NCI-H1694 (cell line): ENCODE results near the gene MYO7B.

ENCODE experiments used
- DNase-seq: peaks from one replicate; lab custom pipeline; 2025; lab: John Stamatoyannopoulos, UW

Gene MYO7B

DNA sequence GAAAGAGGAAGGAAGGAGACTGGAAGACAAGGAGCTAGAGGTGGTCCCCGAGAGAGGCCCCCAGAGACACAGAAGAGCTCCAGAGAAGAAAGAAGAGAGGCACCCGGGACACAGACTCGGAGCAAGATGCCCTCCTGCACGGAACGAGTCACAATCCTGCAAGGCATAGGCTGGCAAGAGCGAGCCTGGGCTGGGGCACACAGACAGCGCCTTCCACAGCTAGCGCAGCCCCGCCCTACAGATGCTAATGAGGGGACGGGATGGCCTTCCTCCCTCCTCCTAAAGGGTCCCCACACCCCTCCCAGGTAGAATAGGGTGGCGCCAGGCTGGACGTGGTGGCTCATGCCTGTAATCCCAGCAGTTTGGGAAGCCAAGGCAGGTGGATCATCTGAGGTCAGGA, 90.7 kb downstream of the MYO7B start:
- DNase-seq: no peak

GRCh38 chr2:127626917-127627739, 91.6 kb downstream of the MYO7B start:
- no peak for DNase-seq

DNA sequence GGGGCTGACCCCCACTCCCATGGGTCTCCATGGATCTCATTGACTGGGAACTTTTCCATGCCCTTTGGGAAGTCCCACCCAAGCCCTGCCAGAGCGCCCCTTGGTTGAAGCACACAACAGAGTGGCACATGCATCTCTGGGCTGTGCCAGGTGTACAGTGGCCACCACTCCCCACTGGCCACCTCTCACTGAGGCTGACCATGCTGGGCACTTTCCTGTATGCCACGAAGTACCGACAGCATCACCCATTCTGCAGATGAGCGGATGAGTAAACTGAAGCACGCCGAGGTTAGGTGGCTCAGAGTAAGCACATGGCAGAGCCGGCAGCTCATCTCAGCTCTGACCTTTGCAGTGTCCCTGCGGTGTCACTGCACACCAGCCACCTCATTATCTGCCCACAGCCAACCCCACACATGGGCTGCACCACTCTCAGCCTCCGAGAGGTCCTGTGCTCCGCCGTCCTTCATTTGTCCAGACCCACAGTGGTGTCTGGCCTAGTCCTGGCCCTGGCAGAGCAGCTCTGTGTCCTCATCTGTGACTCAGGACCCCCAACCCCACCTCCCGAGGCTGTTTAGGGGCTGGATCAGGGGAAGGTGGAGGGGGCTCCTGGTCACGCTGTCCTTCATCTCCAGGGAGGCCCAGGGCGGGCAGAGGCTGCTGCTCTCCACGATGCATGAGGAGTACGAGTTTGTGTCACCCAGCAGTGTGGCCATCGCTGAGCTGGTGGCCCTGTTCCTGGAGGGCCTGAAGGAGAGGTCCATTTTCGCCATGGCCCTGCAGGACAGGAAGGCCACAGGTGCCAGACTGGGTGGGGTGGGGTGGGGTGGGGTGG, 92.5 kb downstream of the MYO7B start:
- no peak for DNase-seq

DNA sequence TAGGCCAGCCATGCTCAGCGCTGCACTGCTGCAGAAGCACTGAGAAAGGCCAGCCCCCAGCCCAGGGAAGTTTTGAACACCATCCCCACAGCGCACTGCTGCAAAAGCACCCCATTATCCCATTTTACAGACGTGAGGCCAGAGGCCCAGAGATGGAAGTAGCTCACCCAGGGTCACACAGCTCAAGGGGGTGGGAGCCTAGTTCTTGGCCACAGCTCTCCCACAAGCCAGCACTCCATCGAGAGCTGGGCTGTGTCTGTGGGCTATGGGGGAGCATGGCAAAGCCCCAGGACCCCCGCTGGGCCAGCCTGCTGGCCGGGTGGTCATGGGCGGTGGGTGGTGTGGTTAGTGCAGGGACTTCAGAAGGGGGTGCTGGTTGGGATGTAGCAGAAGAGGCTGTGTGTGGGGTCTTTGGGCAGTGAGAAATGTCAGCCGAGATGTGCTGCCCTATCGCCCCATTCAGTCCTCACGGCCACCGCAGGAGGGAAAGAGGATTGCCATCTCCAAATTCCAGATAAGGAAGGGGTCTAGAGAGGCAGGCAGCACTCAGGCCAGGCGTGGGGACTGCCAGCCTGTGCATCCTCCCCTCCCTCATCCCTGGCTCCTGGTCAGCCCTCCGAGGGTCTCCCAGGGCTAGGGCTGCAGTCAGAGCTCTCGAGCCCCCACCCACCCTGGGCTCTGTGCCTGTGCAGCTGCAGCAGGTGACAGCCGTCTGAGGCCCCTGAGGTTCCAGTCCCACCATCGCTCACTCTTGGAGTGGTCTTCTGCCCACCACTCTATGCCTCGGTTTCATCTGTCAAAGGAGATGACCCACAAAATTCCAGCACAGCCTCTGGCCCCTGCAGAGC, 93.5 kb downstream of the MYO7B start:
- DNase-seq: no peak

- no peak for DNase-seq
These were observed 94.2 kb downstream of the MYO7B start for GRCh38 chr2:127629637-127630036.

DNA sequence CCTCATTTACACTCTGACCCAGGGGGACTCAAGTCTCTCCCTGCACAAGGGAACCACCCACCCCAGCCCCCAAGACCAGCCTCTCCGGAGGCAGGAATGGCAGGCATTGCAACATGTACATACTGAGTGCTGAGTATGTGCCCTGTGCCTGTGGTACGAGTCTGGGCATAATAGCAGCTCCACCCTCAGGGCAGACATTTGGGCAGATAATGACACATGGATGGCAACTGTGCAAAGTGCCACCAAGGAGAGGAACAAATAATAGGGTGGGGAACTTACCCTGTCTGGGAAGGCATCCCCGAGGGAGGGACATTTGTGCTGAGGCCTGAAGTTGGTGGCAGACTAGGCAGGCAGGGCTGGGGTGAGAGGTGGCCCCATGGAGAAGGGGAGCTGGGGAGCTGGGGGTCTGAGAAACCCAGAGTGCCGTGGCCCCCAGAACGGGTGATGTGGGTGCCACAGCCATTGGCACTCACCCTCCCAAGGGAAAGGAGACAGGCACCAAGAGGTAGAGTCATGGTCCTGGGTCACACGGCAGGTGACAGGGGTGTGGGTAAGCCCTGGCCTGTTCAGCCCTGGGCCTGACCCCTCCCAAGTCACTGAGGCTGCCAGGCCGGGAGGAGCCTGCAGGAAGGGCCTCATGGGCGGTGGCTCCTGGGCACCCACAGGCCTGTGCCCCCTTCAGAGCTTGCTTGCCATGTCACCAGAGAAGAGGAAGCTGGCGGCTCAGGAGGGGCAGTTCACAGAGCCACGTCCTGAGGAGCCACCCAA, 94.8 kb downstream of the MYO7B start:
- DNase-seq: no peak

DNA sequence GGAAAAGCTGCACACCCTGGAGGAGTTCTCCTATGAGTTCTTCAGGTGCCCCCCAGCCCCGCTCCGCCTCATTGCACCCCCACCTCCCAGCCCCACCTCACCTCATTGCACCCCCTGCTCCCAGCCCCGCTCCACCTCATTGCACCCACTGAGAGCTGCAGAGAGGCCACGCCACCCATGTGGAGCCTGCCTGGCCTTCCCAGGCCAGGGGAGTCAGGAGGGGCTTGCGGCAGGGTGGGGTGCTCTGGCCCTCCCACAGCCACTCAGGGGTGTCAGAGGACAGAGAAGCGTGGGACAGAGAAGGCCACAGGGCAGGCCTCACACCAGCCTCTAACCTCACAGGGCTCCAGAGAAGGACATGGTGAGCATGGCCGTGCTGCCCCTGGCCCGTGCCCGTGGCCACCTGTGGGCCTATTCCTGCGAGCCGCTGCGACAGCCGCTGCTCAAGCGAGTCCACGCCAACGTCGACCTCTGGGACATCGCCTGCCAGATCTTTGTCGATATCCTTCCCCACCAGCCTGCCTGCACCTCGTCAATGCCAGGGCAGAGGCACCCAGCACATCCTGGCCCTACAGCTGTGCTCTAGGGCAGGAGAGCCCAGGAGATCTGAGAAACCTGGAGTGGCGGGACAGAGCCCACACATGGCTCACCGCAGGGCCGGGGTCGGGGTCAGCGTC, 95.5 kb downstream of the MYO7B start:
- no peak for DNase-seq

GRCh38 chr2:127631541-127631996, 96.1 kb downstream of the MYO7B start:
- DNase-seq: no peak

- DNase-seq: no peak
These were observed 96.6 kb downstream of the MYO7B start for GRCh38 chr2:127631997-127632581.

DNA sequence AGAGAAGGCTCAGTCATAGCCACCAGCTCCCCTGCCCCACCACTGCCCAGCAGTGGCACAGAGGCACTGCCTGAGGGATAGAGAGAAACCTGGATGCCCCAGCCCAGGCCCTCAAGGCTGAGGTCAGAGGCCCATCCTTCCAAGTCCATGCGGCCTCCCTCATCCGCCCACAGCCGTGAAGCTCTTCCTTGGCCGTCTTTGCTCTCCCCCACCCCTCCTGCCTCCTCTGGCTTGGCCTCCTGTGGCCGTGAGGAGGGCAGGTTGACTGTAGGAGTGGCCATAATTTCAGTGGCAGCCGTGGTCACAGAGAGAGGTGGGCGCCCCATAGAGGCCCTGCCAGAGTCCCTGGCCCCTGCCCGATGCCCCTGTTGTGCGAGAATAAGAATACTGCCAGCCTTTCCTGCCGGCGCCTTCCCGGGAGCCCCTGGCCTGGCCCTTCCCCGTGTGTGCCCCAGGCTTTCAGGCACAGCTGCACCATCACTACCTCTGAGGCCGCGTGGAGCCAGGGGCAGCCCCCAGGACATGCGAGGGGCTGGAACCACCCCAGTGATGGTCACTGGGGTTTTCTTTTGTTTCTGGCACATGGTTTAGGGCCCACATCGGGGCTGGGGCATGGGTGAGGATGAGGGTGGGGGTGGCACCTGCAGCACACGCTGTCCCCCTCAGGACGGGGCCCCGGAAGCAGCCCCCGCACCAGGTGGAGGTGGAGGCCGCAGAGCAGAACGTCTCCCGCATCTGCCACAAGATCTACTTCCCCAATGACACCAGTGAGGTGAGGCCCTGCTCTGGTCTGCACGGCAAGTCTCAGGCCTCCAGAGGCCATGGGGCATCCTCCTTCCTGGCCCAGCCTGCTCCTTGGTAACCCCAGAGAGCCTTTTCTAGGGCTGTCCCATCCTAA, 97.4 kb downstream of the MYO7B start:
- no peak for DNase-seq

- DNase-seq: no peak
These were observed 98.1 kb downstream of the MYO7B start for GRCh38 chr2:127633556-127634065.

DNA sequence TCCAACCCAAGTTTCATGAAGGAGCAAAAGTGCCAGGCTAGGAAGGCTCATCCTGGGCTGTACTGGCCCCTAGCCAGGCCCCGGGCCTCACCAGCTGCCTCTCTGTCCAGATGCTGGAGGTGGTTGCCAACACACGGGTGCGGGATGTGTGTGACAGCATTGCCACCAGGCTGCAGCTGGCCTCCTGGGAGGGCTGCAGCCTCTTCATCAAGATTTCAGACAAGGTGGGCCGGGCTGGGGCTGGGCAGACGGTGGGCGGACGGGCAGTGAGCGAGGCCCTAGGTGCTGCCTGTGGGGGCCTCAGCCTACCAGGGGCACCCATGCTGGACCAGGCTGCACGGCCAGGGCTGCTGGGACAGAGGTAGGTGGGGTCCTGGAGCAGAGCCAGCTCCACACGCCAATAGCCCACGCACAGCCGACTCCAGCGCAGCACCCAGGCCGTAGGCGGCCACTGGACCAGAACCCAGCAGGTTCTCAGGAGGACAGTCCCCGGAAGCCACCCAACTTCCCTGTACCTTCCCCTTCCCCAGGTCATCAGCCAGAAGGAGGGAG, 98.7 kb downstream of the MYO7B start:
- DNase-seq: peak; percentile 69

DNA sequence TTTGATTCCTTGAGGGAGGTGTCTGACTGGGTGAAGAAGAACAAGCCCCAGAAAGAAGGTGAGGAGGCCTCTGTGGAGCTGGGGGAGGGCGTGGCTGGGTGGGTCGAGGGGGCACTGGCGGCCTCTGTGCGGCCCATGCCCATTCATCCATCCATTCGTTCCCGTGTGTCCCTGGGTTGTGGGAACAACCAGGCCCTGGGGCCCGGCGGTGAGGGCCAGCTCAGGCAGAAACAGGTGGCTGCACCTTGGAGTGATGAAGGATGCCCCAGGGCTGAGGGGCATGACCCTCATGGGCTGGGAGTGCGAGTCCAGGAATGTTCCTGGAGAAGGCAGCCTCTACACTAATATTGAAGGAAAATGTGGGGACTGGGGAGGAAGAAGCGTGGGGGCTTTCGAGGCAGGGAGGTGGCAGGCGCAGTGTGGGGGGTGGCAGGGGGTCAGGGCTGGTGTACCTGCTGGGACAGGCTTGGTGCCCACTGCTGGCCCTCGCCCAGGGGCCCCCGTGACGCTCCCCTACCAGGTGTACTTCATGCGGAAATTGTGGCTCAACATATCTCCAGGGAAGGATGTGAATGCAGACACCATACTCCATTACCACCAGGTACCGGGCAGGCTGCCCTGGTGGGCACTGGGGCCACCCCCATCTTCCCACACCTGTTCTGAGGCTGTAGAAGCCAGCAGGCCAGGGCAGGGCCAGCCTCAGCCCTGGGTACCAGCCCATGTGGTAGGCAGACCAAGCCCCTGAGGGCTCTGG, 99.3 kb downstream of the MYO7B start:
- no peak for DNase-seq

- no peak for DNase-seq
These were observed 100.1 kb downstream of the MYO7B start for GRCh38 chr2:127635380-127636237.

DNA sequence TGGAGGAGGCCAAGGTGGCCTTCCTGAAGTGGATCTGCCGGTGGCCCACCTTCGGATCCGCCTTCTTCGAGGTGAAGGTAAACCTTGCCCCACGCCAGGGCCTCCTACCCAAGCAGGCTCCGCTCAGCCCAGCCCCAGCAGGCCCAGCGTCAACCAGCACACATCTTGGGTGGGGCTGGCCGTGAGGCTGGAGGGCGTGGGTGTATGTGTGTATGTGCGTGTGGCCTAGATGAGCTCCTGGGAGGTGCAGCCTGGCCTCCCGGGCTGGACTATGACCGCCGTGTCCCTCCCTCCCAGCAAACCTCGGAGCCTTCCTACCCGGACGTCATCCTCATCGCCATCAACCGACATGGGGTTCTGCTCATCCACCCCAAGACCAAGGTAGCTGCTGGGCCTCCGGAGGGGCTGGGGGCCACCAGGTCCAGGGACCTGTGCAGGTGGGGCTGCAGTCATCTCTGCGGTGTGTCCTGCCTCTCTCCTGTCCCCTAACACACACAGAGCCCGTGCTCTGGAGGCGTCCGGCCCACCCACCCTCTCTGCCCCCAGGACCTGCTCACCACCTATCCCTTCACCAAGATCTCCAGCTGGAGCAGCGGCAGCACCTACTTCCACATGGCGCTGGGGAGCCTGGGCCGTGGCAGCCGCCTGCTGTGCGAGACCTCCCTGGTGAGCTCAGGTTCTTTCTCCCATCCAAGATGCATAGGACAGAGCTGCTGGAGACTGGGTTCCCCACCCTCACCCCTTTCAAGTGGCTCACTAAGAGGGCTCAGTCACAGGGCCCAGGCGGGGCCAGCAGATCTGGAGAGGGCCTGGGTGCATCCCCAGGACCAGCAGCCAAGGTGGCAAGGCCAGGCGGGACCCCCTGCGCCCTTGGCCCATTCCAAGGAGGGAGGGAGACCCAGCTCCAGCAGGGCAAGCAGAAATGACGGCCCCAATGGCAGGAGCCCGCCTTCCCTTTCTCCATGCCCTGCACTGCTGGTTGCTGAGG, 101.1 kb downstream of the MYO7B start:
- no peak for DNase-seq

DNA sequence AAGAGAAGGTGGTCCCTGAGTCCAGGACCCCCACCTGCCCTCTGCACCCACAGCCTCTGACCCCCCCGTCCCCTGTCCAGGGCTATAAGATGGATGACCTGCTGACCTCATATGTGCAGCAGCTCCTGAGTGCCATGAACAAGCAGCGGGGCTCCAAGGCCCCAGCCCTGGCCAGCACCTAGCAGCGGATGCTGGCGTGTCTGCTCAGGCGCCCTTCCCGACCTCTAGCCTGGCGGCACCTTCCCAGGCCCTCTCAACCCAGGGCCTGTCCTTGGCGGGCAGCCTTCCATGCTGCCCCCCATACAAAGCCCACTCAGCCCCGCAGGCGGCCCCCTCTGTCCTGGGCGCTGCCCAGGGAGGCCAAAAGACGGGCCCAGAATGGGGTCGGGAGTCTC, 101.8 kb downstream of the MYO7B start:
- DNase-seq: no peak
